Esophagus (tissue), 2 donors: ENCODE data around the gene UHRF1. TPM values are rescaled to one million over a fixed set of nuclear protein-coding genes. Genes with fewer than 3 reads are reported as not detected.
A peak's percentile ranks its signal among the peaks of the same experiment; 100 is the strongest.
"Not testable (repeated sequence)": the region's sequence is repeated elsewhere in the genome, so short reads cannot be mapped to it uniquely, and the experiment has no call there.

Experiments used
- H3K27ac ChIP-seq, 2 donors: one replicate each; pipeline ENCODE4 v1.5.1; 2013; ENCODE audit warnings: low read depth in 2 of 2, mild to moderate bottlenecking in 2 of 2, inconsistent platforms in 1 of 2, low read length in 1 of 2, moderate library complexity in 1 of 2
- H3K27me3 ChIP-seq, 2 donors: one replicate each; pipeline ENCODE4 v1.6.1; 2013; ENCODE audit warnings: low read length in 2 of 2, control low read depth in 1 of 2, mild to moderate bottlenecking in 1 of 2; ENCODE audit not compliant: insufficient read depth in 2 of 2, control insufficient read depth in 1 of 2
- H3K36me3 ChIP-seq, 2 donors: one replicate each; pipeline ENCODE4 v1.6.1; 2013; ENCODE audit warnings: low read length in 1 of 2; ENCODE audit not compliant: control insufficient read depth in 2 of 2, insufficient read depth in 2 of 2
- H3K4me1 ChIP-seq, 2 donors: one replicate each; pipeline ENCODE4 v1.6.1; 2013; ENCODE audit warnings: low read length in 1 of 2; ENCODE audit not compliant: control insufficient read depth in 2 of 2, insufficient read depth in 2 of 2
- H3K4me3 ChIP-seq, 2 donors: one replicate each; pipeline ENCODE4 v1.5.1; 2013; ENCODE audit warnings: low read length in 2 of 2, mild to moderate bottlenecking in 2 of 2, low read depth in 1 of 2, moderate library complexity in 1 of 2
- H3K9me3 ChIP-seq, 2 donors: one replicate each; pipeline ENCODE4 v1.6.1; 2013; ENCODE audit warnings: mild to moderate bottlenecking in 2 of 2, low read depth in 1 of 2, low read length in 1 of 2, moderate library complexity in 1 of 2; ENCODE audit not compliant: control insufficient read depth in 2 of 2, insufficient read depth in 1 of 2
- whole genome bisulfite sequencing, 2 donors: extraction: QIAGEN DNeasy Blood & Tissue Kit; methylation state at CpG; one replicate each; pipeline ENCODE4 v1.1.7; 2013; 5-methylcytosine and 5-hydroxymethylcytosine counted together
- polyA plus RNA-seq, 2 donors: library from polyadenylated mRNA; stranded (reverse); fragments of 200-250 nt; gene quantifications; one replicate each; pipeline ENCODE4 v1.2.3, GENCODE V29; 2013
- donor health status: healthy with polysubstance abuse.
- donor health status: Bipolar disorder and iron deficiency.

The UHRF1 gene
- polyA plus RNA-seq, 2 donors, result 7.8 to 10.0 TPM

GRCh38 chr19:4892962-4893361 is 16.3 kb upstream of the UHRF1 start:
- H3K9me3 ChIP-seq, H3K27me3 ChIP-seq, H3K4me1 ChIP-seq, H3K4me3 ChIP-seq, H3K36me3 ChIP-seq, H3K27ac ChIP-seq: not testable (repeated sequence)
- 92 to 95% methylated on average over 11 of the region's 11 CpGs for WGBS, 2 donors

- H3K9me3 ChIP-seq, result no peaks in the 10 kb centered on the region
- 58 to 59% methylated on average over 3 of the region's 3 CpGs for WGBS, 2 donors
- H3K27me3 ChIP-seq, result no peaks in the 10 kb centered on the region
- H3K36me3 ChIP-seq, result no peaks in the 10 kb centered on the region
- peak overlapping the region; percentile 34 to 68 for H3K27ac ChIP-seq
- no peak overlapping the region for H3K4me3 ChIP-seq
- peaks cover 0 to 2% of the 10 kb centered on the region in 2 donors for H3K4me1 ChIP-seq
Measured at GRCh38 chr19:4896372-4896771, 12.9 kb upstream of the UHRF1 start.

GRCh38 chr19:4897146-4897545 is 12.2 kb upstream of the UHRF1 start:
- Histone ChIP-seq H3K4me1 (peaks cover 0 to 2% of the 10 kb centered on the region in 2 donors), H3K9me3 (no peaks in the 10 kb centered on the region), H3K27ac (no peak overlapping the region), H3K4me3 (no peak overlapping the region), H3K36me3 (no peaks in the 10 kb centered on the region), H3K27me3 (no peaks in the 10 kb centered on the region)
- 90 to 93% methylated on average over 7 of the region's 7 CpGs for WGBS, 2 donors

GRCh38 chr19:4900879-4901278 is 8.4 kb upstream of the UHRF1 start:
- WGBS, 2 donors, result 86% methylated on average over 13 of the region's 13 CpGs
- H3K27ac ChIP-seq, H3K27me3 ChIP-seq, H3K4me3 ChIP-seq, H3K36me3 ChIP-seq, H3K9me3 ChIP-seq, H3K4me1 ChIP-seq: not testable (repeated sequence)

- Histone ChIP-seq H3K4me3 (no peak within 1 kb of the TSS), H3K4me1 (no peaks in the 10 kb centered on the region), H3K27ac (no peak within 1 kb of the TSS), H3K9me3 (no peaks in the 10 kb centered on the region), H3K36me3 (no peaks in the 10 kb centered on the region), H3K27me3 (no peaks in the 10 kb centered on the region)
- WGBS, 2 donors, result 75 to 77% methylated on average over 7 of the region's 7 CpGs
Measured at GRCh38 chr19:4902796-4903195, 6.5 kb upstream of the UHRF1 start, which contains the start of gene ARRDC5. Gene ARRDC5, minus strand, starts transcription at chr19:4902896. Its CDS starts 71 bp downstream, at chr19:4902825.

GRCh38 chr19:4904481-4904880 is 4.8 kb upstream of the UHRF1 start:
- Histone ChIP-seq H3K4me1 (peaks cover 4 to 6% of the 10 kb centered on the region in 2 donors), H3K27ac (no peak overlapping the region), H3K9me3 (no peaks in the 10 kb centered on the region), H3K27me3 (no peaks in the 10 kb centered on the region), H3K4me3 (no peak overlapping the region), H3K36me3 (no peaks in the 10 kb centered on the region)
- 61 to 66% methylated on average over 3 of the region's 3 CpGs for WGBS, 2 donors

GRCh38 chr19:4906963-4907362 is 2.3 kb upstream of the UHRF1 start:
- H3K27ac ChIP-seq, result no peak overlapping the region
- H3K9me3 ChIP-seq, result no peaks in the 10 kb centered on the region
- peaks cover 5 to 17% of the 10 kb centered on the region in 2 donors for H3K4me1 ChIP-seq
- WGBS, 2 donors, result 84 to 86% methylated on average over 8 of the region's 8 CpGs
- H3K36me3 ChIP-seq, result no peaks in the 10 kb centered on the region
- H3K4me3 ChIP-seq, result no peak overlapping the region
- no peaks in the 10 kb centered on the region for H3K27me3 ChIP-seq

- Histone ChIP-seq H3K4me3 (no peak overlapping the region), H3K4me1 (peaks cover 5 to 18% of the 10 kb centered on the region in 2 donors), H3K36me3 (no peaks in the 10 kb centered on the region), H3K9me3 (no peaks in the 10 kb centered on the region), H3K27ac (no peak overlapping the region), H3K27me3 (no peaks in the 10 kb centered on the region)
- 80 to 87% methylated on average over 5 of the region's 5 CpGs for WGBS, 2 donors
Measured at GRCh38 chr19:4908360-4908759, 941 bp upstream of the UHRF1 start.

GRCh38 chr19:4908781-4909155 is 533 bp upstream of the UHRF1 start:
- H3K9me3 ChIP-seq, result no peaks in the 10 kb centered on the region
- H3K4me3 ChIP-seq, result no peak overlapping the region
- no peaks in the 10 kb centered on the region for H3K36me3 ChIP-seq
- no peaks in the 10 kb centered on the region for H3K27me3 ChIP-seq
- H3K27ac ChIP-seq, result no peak overlapping the region
- WGBS, 2 donors, result 71 to 82% methylated on average over 15 of the region's 15 CpGs
- peaks cover 5 to 19% of the 10 kb centered on the region in 2 donors for H3K4me1 ChIP-seq

- no peaks in the 10 kb centered on the region for H3K27me3 ChIP-seq
- H3K27ac ChIP-seq, result peak overlapping the region; percentile 17 to 33
- 0 to 1% methylated on average over 40 to 85 of the region's 85 CpGs for WGBS, 2 donors
- no peaks in the 10 kb centered on the region for H3K9me3 ChIP-seq
- peak overlapping the region; percentile 71 to 78 for H3K4me3 ChIP-seq
- no peaks in the 10 kb centered on the region for H3K36me3 ChIP-seq
- peaks cover 5 to 26% of the 10 kb centered on the region in 2 donors for H3K4me1 ChIP-seq
Measured at GRCh38 chr19:4909897-4910593, 744 bp downstream of the UHRF1 start.
